LNCAP (cell line): Measurements from ENCODE around the gene ZNF670.

ENCODE experiments used
- CTCF ChIP-seq: fragments of 450-650 bp; IDR thresholded peaks from 2 replicates; pipeline ENCODE4 v1.5.1; 2017; ENCODE audit warnings: mild to moderate bottlenecking

The ZNF670 gene

GRCh38 chr1:247078258-247079140 lies at the start of gene ZNF670:
TSS of gene ZNF670 (minus strand) at chr1:247078811. CDS start at chr1:247078596, 215 bp downstream.
- TF ChIP-seq CTCF = no peak; the same call in 1 of the 2 replicates

GRCh38 chr1:247121382-247121781 lies 42.8 kb upstream of the ZNF670 start:
- no peak for TF ChIP-seq CTCF

GRCh38 chr1:247119600-247120407 lies 41.2 kb upstream of the ZNF670 start:
- TF ChIP-seq CTCF = no peak

GRCh38 chr1:247118946-247119446 lies 40.4 kb upstream of the ZNF670 start:
- peak; percentile 34; the same call in 1 of the 2 replicates for TF ChIP-seq CTCF

- no peak for TF ChIP-seq CTCF
Observed at GRCh38 chr1:247115545-247115944, 36.9 kb upstream of the ZNF670 start.

GRCh38 chr1:247115141-247115510 lies 36.5 kb upstream of the ZNF670 start:
- TF ChIP-seq CTCF = no peak

GRCh38 chr1:247114351-247115140 lies 35.9 kb upstream of the ZNF670 start:
- no peak for TF ChIP-seq CTCF
